ENCODE data around the gene NOLC1. TPM values are rescaled to one million over a fixed set of nuclear protein-coding genes. Genes with fewer than 3 reads are reported as not detected.
A peak's percentile ranks its signal among the peaks of the same experiment; 100 is the strongest.

NOLC1 gene
- total RNA-seq, 1 donor from 2014 or later, result 95.1 TPM

- Mint-ChIP-seq H3K4me1 (peaks cover 7% of the 10 kb centered on the region), H3K4me3 (no peak overlapping the region), H3K36me3 (ENCODE audit: low read depth) (no peaks in the 10 kb centered on the region), H3K27ac (no peak overlapping the region), H3K9me3 (no peaks in the 10 kb centered on the region), H3K27me3 (peaks cover 3% of the 10 kb centered on the region)
- TF ChIP-seq CTCF (IDR thresholded peaks at IDR 0.05), result no peak
- ChIA-PET POLR2A (no interaction called here), CTCF (no interaction called here)
- ATAC-seq (ENCODE audit: low read depth), result no peak
- intact Hi-C loops (cut with micrococcal nuclease), result no loop called here
- no peak for DNase-seq
These were observed 45.8 kb downstream of the NOLC1 start for GRCh38 chr10:102198027-102198426.

DNA sequence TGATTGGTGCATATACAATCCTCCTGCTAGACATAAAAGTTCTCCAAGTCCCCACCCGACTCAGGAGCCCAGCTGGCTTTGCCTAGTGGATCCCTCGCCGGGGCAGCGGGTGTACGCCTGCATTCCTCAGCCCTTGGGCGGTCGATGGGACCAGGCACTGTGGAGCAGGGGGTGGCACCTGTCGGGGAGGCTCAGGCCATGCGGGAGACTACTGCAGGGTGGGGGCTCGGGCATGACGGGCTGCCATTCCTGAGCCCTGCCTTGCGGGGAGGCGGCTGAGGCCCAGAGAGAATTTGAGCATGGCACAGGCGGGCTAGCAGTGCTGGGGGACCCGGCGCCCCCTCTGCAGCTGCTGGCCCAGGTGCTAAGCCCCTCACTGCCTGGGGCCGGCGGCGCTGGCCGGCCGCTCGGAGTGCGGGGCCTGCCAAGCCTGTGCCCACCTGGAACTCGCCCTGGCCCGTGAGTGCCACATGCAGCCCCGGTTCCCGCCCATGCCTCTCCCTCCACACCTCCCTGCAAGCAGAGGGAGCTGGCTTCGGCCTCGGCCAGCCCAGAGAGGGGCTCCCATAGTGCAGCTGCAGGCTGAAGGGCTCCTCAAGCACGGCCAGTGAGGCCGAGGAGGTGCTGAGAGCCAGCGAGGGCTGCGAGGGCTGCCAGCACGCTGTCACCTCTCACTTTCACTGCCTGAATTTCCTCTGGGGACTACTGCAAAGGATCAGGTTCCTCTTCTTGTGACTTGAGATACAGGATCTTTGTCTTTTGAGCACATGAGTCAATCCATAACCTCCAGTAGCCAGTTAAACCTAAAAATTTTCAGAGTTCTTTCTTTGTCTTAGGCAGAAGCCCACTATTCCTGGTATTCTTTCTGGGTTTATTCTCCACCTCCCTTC lies 48.8 kb downstream of the NOLC1 start:
- no peak overlapping the region for H3K27ac Mint-ChIP-seq

GRCh38 chr10:102202386-102202785 lies 50.2 kb downstream of the NOLC1 start:
- no peak for TF ChIP-seq CTCF (IDR thresholded peaks at IDR 0.05)
- DNase-seq (no peak), ATAC-seq (ENCODE audit: low read depth) (no peak)
- H3K36me3 Mint-ChIP-seq (ENCODE audit: low read depth), result no peaks in the 10 kb centered on the region
- POLR2A ChIA-PET, result no interaction called here
- H3K27ac Mint-ChIP-seq, result no peak overlapping the region
- intact Hi-C loops (cut with micrococcal nuclease), result no loop called here
- peaks cover 3% of the 10 kb centered on the region for H3K9me3 Mint-ChIP-seq
- CTCF ChIA-PET, result no interaction called here
- H3K27me3 Mint-ChIP-seq, result peaks cover 2% of the 10 kb centered on the region
- peaks cover 7% of the 10 kb centered on the region for H3K4me1 Mint-ChIP-seq
- H3K4me3 Mint-ChIP-seq, result no peak overlapping the region

More for the DNA sequence above, 48.8 kb downstream of the NOLC1 start:
- Mint-ChIP-seq H3K36me3 (ENCODE audit: low read depth) (no peaks in the 10 kb centered on the region), H3K4me3 (no peak overlapping the region), H3K9me3 (peaks cover 3% of the 10 kb centered on the region), H3K27me3 (peaks cover 2% of the 10 kb centered on the region), H3K4me1 (peaks cover 7% of the 10 kb centered on the region)
- DNase-seq (no peak), ATAC-seq (ENCODE audit: low read depth) (peak; percentile 71)
- ChIA-PET CTCF (no interaction called here), POLR2A (interaction anchor here (0.6 kb wide), 1 partner anchor 204 kb away, joined by 3 read pairs; no protein-coding TSS in a partner anchor)
- intact Hi-C loops (cut with micrococcal nuclease), result no loop called here
- TF ChIP-seq CTCF (IDR thresholded peaks at IDR 0.05), result no peak

DNA sequence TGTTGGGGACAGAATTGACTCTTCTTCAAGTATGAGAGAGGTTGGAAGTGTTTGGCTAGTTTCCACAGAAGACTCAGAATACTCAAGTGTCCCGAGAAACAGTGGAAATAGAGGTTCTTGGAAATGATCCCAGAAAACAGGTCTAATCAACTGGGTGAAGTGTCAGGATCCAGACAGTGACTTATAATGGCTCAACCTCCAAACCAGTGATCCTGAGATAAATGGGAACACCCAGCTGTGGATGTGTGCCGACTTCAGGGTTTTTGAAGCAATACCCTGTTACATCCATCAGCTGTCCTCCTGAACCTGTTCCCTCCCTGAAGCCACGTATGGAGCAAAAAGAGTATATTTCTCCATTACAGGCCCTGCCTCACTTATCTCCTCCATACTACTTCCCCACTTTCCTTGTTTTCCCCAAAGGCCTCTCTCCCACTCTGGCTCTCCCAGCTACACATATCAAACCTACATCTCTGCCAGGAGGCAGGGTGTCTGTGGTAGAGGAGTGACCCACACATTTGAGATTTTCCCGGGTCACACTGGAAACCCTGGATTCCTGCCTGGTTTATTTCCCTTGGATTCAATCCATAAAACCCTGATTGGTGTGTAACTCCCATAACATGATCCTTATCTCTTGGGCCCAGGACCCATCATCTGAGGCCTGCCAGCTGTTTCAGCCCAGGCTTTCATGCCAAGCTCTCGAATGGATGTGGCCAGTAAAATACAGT lies 56.3 kb downstream of the NOLC1 start:
- ChIA-PET POLR2A (no interaction called here), CTCF (no interaction called here)
- DNase-seq (no peak), ATAC-seq (ENCODE audit: low read depth) (no peak)
- Mint-ChIP-seq H3K9me3 (peaks cover 3% of the 10 kb centered on the region), H3K36me3 (ENCODE audit: low read depth) (no peaks in the 10 kb centered on the region), H3K4me1 (peaks cover 4% of the 10 kb centered on the region), H3K4me3 (no peak overlapping the region), H3K27me3 (peaks cover 6% of the 10 kb centered on the region), H3K27ac (no peak overlapping the region)
- no peak for TF ChIP-seq CTCF (IDR thresholded peaks at IDR 0.05)
- intact Hi-C loops (cut with micrococcal nuclease), result no loop called here

- no peak for DNase-seq
- Mint-ChIP-seq H3K4me3 (no peak overlapping the region), H3K9me3 (no peaks in the 10 kb centered on the region), H3K4me1 (peaks cover 7% of the 10 kb centered on the region), H3K36me3 (ENCODE audit: low read depth) (no peaks in the 10 kb centered on the region), H3K27ac (no peak overlapping the region), H3K27me3 (peaks cover 6% of the 10 kb centered on the region)
- intact Hi-C loops (cut with micrococcal nuclease), result no loop called here
- ChIA-PET POLR2A (no interaction called here), CTCF (interaction anchor here (0.7 kb wide), 1 partner anchor 18 kb away, joined by 3 read pairs; no protein-coding TSS in a partner anchor)
- ATAC-seq (ENCODE audit: low read depth), result no peak
- no peak for TF ChIP-seq CTCF (IDR thresholded peaks at IDR 0.05)
These were observed 59.6 kb downstream of the NOLC1 start for GRCh38 chr10:102211615-102212299.

Measured in activated B cell treated with CpG ODN at 0.5 μM for 24 hours (primary cell).